ENCODE results near the gene PLCH1.

The PLCH1 gene

GRCh38 chr3:155744626-155745324 lies at the start of gene PLCH1:
Gene PLCH1, minus strand, starts transcription at chr3:155745071. Its CDS starts 40,847 bp downstream, at chr3:155704224.
- in situ Hi-C loops (cut with MboI; ENCODE audit: low pct_unique_long_range_greater_than_20kb, low sequenced_read_pairs): no loop called here
- DNase-seq: peak; percentile 87

- in situ Hi-C loops (cut with MboI; ENCODE audit: low pct_unique_long_range_greater_than_20kb, low sequenced_read_pairs): no loop called here
- DNase-seq: no peak
These were observed 47.7 kb upstream of the PLCH1 start for GRCh38 chr3:155792532-155792931.

- in situ Hi-C loops (cut with MboI; ENCODE audit: low pct_unique_long_range_greater_than_20kb, low sequenced_read_pairs): no loop called here
These were observed 46.3 kb upstream of the PLCH1 start for GRCh38 chr3:155791190-155791589.

DNA sequence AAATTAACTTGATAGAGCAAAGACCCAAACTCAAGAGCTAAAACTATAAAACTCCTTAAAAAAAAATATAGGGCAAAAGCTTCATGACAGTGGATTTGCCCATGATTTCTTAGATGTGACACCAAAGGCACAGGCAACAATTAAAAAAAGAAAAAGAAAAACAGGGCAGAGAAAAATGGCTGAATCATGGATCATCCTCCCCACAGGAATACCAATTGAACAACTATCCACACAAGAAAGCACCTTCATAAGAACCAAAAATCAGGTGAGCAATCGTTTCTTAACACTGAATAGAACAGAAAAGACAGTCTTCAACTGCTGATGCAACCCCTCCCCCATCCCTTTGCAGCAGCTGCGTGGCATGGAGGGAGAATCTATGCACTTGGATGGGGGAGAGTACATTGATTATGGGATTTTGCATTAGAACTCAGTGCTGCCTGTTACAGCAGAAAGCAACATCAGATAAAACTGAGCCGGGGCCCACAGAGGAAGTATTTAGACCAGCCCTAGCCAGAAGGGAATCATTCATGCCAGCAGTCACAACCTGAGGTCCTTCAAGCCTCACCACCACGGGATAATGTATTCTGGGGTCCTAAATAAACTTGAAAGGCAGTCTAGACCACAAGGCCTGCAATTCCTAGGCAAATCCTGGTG lies 45.5 kb upstream of the PLCH1 start:
- DNase-seq: peak; percentile 13
- in situ Hi-C loops (cut with MboI; ENCODE audit: low pct_unique_long_range_greater_than_20kb, low sequenced_read_pairs): no loop called here

More at GRCh38 chr3:155791190-155791589, 46.3 kb upstream of the PLCH1 start:
- no peak for DNase-seq

DNA sequence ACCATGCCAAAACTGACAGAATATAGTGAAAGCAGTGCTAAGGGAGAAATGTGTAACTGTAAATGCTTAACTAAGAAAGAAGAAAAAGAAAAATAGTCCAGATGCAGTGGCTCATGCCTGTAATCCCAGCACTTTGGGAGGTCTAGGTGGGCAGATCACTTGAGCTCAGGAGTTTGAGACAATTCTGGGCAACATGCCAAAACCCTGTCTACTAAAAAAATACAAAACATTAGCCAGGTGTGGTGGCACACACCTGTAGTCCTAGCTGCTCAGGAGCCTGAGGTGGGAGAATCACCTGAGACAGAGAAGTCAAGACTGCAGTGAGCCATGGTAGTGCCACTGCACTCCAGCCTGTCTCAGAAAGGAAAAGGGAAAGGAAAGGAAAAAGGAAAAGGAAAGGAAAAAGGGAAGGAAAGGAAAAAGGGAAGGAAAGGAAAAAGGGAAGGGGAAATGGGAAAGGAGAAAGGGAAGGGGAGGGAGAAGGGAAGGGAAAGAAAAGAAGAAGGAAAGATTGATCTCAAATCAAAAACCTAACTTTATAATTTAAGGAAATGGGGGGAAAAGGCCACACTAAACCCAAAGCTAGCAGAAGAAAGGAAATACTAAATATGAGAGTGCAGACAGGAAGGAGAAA lies 40.9 kb upstream of the PLCH1 start:
- in situ Hi-C loops (cut with MboI; ENCODE audit: low pct_unique_long_range_greater_than_20kb, low sequenced_read_pairs): no loop called here
- no peak for DNase-seq

- in situ Hi-C loops (cut with MboI; ENCODE audit: low pct_unique_long_range_greater_than_20kb, low sequenced_read_pairs): no loop called here
- DNase-seq: no peak
These were observed 37.6 kb upstream of the PLCH1 start for GRCh38 chr3:155782390-155782953.

- DNase-seq: no peak
- in situ Hi-C loops (cut with MboI; ENCODE audit: low pct_unique_long_range_greater_than_20kb, low sequenced_read_pairs): no loop called here
These were observed 35.4 kb upstream of the PLCH1 start for GRCh38 chr3:155780291-155780690.

DNA sequence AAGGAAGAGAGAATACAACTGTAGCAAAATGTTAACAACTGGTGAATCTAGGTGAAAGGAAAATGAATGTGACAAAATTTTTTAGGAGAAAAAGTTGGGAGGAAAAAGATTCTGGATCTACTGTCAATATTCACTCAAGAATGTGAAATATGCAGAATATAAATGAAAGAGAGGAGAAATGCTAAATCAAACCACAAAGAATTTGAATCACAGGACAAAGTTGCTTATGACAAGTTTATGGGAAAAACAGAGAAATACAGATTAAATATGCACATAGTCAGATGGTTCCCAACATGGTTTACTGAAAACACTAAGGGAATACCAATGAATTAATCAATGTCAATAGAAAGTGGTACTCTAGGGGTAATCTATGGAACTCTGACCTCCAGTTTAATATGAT lies 33.6 kb upstream of the PLCH1 start:
- in situ Hi-C loops (cut with MboI; ENCODE audit: low pct_unique_long_range_greater_than_20kb, low sequenced_read_pairs): no loop called here
- no peak for DNase-seq

DNA sequence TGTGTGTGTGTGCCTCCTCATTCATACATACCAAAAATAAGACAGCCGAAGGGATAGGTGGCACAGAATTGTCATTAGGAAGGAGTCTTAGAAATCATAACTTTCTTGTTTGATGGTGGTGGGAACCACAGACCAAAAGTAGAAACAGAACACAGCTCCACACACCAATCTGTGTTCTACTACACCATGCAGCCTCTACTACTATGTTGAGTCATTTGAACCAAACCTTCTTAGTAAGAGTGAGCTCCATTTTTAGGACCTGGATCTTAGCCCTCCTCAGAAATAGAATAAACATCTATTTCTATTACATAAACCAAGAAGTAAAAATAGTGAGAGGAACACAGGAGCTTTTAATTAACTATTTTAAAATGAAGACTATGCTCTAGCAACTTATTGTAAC lies 27.9 kb upstream of the PLCH1 start:
- DNase-seq: no peak
- in situ Hi-C loops (cut with MboI; ENCODE audit: low pct_unique_long_range_greater_than_20kb, low sequenced_read_pairs): no loop called here

- in situ Hi-C loops (cut with MboI; ENCODE audit: low pct_unique_long_range_greater_than_20kb, low sequenced_read_pairs): no loop called here
- DNase-seq: no peak
These were observed 26.3 kb upstream of the PLCH1 start for GRCh38 chr3:155771126-155771525.

- DNase-seq: no peak
- in situ Hi-C loops (cut with MboI; ENCODE audit: low pct_unique_long_range_greater_than_20kb, low sequenced_read_pairs): no loop called here
These were observed 21.3 kb upstream of the PLCH1 start for GRCh38 chr3:155766206-155766605.

DNA sequence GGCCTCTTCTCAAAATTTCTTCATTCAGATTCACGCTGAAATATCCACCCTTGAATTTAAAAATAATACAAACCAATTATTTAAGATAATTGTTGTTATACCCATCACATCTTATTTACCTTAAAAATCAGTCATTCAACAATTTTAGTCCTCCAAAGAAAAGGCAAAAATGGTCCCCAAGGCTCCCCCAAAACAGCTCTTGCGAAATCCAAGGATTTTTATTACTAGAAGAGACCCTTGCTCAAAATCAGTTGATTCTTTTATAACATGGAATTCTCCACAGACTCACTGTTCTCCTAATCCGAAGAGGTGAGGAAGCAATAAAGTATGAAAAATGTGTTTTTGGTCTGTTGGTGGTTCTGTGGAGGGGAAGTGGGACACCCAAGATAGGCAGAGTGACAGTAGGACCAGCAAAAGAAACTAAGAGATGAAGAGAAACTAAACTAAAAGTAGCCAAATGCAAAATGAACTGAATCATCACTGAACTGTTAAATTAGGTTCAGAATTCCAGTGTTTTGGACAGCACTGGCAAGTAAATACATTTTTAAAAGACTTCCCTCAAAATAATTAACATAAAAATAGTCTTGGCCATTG lies 19.1 kb upstream of the PLCH1 start:
- in situ Hi-C loops (cut with MboI; ENCODE audit: low pct_unique_long_range_greater_than_20kb, low sequenced_read_pairs): no loop called here
- DNase-seq: no peak

DNA sequence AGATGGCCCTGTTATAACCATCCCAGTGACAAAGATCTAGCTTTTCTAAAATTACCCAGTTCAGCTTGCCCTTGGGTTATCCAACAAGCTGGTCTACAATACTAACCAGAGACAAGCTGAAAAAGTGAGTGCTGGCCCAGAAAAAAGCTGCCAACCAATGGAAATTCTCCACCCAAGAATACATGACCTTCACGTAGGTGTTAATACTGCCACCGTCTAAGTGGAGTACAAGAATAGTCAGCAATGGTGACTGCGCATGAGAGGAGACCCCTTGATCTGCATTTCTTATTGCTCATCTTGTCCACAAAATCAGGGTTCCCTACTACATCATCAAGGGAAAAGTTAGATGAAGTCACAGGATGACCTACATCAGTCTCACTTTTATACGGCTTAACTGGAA lies 15.8 kb upstream of the PLCH1 start:
- no peak for DNase-seq
- in situ Hi-C loops (cut with MboI; ENCODE audit: low pct_unique_long_range_greater_than_20kb, low sequenced_read_pairs): no loop called here

- in situ Hi-C loops (cut with MboI; ENCODE audit: low pct_unique_long_range_greater_than_20kb, low sequenced_read_pairs): no loop called here
- no peak for DNase-seq
These were observed 12.7 kb upstream of the PLCH1 start for GRCh38 chr3:155757577-155757976.

DNA sequence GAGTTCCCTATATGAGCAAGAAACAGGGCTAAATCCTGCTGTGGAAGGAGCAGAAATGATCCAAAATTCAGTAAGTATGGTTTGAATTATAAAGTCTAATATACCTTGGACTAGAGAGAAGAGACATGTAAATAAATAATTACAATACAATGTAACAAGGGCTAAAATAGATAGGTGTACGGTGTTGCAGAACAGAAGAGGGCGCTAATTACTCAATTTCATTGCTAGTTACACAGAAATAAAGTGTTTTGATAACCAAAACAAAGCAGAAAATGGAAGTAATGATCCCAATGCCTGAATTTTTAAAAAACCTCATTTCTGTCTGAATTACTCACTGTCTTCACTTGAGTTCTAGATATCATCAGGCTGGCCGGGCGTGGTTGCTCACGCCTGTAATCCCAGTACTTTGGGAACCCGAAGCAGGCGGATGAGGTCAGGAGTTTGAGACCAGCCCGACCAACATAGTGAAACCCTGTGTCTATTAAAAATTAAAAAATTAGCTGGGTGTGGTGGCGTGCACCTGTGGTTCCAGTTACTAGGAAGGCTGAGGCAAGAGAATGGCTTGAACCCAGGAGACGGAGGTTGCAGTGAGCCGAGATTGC lies 8.3 kb upstream of the PLCH1 start:
- in situ Hi-C loops (cut with MboI; ENCODE audit: low pct_unique_long_range_greater_than_20kb, low sequenced_read_pairs): no loop called here
- DNase-seq: peak; percentile 64

- no peak for DNase-seq
- in situ Hi-C loops (cut with MboI; ENCODE audit: low pct_unique_long_range_greater_than_20kb, low sequenced_read_pairs): no loop called here
These were observed 3.9 kb upstream of the PLCH1 start for GRCh38 chr3:155748611-155749365.

DNA sequence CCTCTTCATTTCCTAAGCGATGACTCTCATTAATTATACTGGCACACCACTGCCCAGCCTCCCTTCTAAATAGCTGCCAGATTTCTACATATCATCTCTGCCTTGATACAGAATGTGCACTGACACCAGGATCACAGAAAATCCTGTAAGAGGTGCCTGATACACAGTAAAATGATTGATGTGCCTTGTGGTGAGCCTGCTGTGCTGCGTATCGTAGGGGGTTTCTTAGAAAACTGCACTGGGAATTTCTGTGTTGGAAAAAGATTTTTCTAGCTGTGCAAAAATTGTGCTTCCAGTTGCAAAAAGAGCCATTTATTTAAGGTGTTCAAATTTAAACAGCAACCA lies 3.0 kb upstream of the PLCH1 start:
- in situ Hi-C loops (cut with MboI; ENCODE audit: low pct_unique_long_range_greater_than_20kb, low sequenced_read_pairs): no loop called here

DNA sequence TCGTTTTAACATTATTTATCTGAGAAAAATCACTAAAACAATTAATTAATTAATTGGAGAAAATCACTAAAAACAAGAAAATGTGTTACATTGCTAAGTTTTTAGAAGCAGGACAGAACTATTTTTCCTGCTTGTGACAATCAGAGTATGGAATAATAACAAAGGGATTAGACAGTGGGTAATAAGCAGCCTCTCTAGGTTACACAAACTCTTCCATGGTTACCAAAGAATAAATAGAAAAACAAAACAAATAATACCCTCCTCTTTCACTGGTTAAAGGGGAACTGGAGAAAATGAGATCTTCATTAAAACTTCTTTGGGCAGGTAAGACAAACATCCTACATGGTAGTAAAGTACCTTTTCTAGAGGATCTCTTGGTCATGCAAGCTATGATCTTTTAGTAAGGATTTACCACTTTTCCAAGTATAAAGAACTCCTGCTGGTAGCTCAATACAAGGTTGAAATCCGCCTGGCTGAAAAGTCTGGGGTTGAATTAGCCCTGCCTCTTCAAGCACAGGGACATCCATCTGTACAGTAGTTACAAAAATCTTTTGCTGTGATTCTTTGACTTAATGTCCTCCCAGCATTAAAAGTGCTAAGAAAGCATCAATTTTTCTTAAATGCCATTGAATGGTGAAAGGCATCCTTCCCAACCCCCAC lies 2.5 kb upstream of the PLCH1 start:
- no peak for DNase-seq
- in situ Hi-C loops (cut with MboI; ENCODE audit: low pct_unique_long_range_greater_than_20kb, low sequenced_read_pairs): no loop called here

More for the DNA sequence above, 3.0 kb upstream of the PLCH1 start:
- no peak for DNase-seq
